Activated naive CD4-positive, alpha-beta T cell treated with anti-CD3 and anti-CD28 coated beads for 36 hours (primary cell): Measurements from ENCODE around the gene LARGE2. TPM values are rescaled to one million over a fixed set of nuclear protein-coding genes. Genes with fewer than 3 reads are reported as not detected.

Source experiments
- CTCF ChIA-PET: fragments of 350-600 bp; sonication (Branson Sonifier 250); formaldehyde crosslinking; loops from one replicate; lab custom pipeline; 2021; ENCODE audit warnings: antibody characterized with exemption; lab: Charles Lee
- DNase-seq: peaks from one replicate; pipeline ENCODE4 v3.0.0-alpha.2; 2020
- H3K27ac Mint-ChIP-seq: one replicate; pipeline ENCODE4 v1.8.0; 2021; ENCODE audit warnings: mild to moderate bottlenecking, mixed read lengths
- H3K27me3 Mint-ChIP-seq: one replicate; pipeline ENCODE4 v1.8.0; 2021; ENCODE audit warnings: low read depth, mixed read lengths
- H3K36me3 Mint-ChIP-seq: one replicate; pipeline ENCODE4 v1.8.0; 2021; ENCODE audit warnings: low read depth, mixed read lengths
- H3K4me1 Mint-ChIP-seq: one replicate; pipeline ENCODE4 v1.8.0; 2021; ENCODE audit warnings: low read depth, mixed read lengths
- H3K4me3 Mint-ChIP-seq: one replicate; pipeline ENCODE4 v1.8.0; 2021; ENCODE audit warnings: mild to moderate bottlenecking, moderate library complexity, mixed read lengths
- H3K9me3 Mint-ChIP-seq: one replicate; pipeline ENCODE4 v1.8.0; 2021; ENCODE audit warnings: mixed read lengths
- intact Hi-C: fragments of 100-400 bp; cut with micrococcal nuclease; formaldehyde crosslinking; loops from one replicate; pipeline ENCODE4 v1.15.1; 2023
- total RNA-seq, 2 experiments: library from RNA; stranded (reverse); gene quantifications; one replicate each; pipeline ENCODE4 v1.2.3, GENCODE V29; 2021

LARGE2 gene
- total RNA-seq, 2 experiments from 2014 or later: 0.48 to 0.52 TPM

DNA sequence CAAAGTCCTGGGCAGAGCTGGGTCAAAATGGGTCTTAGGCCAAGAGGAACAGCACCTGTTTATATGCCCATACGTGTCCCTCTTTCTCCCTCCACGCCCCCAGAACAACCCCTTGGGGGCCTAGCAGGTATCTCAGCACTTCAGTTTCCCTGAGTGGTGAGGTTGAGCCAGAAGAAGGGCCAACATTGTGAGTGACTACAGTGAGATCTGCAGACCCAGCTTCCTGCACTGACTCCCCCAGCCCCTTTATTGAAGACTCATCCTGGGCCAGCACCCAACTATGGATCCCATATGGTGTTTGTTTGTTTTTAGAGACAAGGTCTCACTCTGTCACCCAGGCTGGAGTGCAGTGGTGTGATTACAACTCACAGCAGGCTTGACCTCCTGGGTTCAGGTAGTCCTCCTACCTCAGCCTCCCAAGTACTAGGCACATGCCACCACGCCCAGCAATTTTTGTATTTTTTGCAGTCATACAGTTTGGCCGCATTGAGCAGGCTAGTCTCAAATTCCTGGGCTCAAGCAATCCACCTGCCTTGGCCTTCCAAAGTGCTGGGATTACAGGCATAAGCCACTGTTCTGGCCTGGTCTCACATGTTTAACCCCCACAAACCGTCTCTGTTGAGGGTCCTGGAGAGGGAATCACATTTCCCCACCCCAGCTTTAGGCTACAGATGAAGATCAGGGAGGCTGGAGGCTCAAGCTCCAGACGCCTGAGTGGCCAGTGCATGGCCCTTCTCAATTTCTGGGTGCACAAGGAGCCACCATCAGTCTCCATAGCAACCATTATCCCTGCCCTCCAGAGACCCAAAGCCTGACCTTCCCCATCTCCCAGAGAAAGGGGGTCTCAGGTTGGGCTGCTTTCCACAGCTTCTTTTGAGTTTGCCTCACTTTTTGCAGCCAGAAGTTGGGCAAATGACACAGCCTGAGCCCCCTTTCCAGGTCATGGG is 1.7 kb upstream of the LARGE2 start:
- Mint-ChIP-seq H3K27ac (no peak overlapping the region), H3K27me3 (peaks cover 13% of the 10 kb centered on the region), H3K4me3 (no peak overlapping the region), H3K36me3 (peaks cover 3% of the 10 kb centered on the region), H3K4me1 (peaks cover 30% of the 10 kb centered on the region), H3K9me3 (no peaks in the 10 kb centered on the region)
- intact Hi-C loops: no loop called here
- DNase-seq: no peak
- CTCF ChIA-PET: no interaction called here

DNA sequence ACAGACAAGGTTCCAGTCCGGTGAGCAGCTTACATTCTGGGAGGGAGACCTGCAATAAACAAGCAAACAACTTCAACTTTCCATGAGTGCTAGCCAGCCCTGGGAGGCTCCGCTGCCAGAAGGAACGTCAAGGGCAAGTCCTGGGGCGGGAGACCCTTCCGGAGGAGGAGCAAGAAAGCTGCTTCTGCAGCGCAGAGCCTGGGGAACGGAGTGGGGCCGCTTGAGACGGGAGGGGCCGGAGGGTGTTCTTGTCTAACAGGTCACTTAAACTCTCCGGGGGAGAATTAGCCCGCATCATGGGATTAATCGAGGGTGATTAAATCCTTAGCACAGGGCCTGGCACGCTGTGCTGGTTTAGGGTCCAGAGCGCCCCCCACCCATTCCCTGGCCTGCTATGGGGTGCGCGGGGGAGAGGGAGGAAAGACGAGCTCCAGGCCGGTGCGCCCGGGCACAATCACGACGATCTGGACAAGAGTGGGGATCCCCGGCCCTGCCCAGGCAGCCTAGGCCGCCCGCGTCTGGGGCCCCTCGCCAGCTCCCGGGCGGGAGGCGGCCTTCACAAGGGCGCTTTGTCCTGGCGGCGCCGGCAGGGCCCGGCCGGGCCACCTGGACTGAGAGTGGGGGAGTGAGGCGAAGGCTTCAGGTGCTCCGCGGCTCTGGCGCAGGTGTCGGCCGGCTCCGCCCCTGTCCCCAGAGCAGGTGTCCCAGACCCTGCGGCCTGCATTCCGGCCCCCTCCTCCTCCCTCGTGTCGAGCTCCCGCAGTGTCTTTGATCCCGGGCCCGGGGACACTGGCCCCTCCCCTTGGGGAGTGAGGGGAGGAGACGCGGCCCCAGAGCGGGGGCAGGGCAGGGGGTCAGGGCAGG is 663 bp upstream of the LARGE2 start:
- H3K9me3 Mint-ChIP-seq: no peaks in the 10 kb centered on the region
- peaks cover 3% of the 10 kb centered on the region for H3K36me3 Mint-ChIP-seq
- peaks cover 13% of the 10 kb centered on the region for H3K27me3 Mint-ChIP-seq
- H3K4me1 Mint-ChIP-seq: peaks cover 21% of the 10 kb centered on the region
- no peak for DNase-seq
- intact Hi-C loops: no loop called here
- peak overlapping the region; percentile 41 for H3K4me3 Mint-ChIP-seq
- H3K27ac Mint-ChIP-seq: no peak overlapping the region
- CTCF ChIA-PET: no interaction called here

DNA sequence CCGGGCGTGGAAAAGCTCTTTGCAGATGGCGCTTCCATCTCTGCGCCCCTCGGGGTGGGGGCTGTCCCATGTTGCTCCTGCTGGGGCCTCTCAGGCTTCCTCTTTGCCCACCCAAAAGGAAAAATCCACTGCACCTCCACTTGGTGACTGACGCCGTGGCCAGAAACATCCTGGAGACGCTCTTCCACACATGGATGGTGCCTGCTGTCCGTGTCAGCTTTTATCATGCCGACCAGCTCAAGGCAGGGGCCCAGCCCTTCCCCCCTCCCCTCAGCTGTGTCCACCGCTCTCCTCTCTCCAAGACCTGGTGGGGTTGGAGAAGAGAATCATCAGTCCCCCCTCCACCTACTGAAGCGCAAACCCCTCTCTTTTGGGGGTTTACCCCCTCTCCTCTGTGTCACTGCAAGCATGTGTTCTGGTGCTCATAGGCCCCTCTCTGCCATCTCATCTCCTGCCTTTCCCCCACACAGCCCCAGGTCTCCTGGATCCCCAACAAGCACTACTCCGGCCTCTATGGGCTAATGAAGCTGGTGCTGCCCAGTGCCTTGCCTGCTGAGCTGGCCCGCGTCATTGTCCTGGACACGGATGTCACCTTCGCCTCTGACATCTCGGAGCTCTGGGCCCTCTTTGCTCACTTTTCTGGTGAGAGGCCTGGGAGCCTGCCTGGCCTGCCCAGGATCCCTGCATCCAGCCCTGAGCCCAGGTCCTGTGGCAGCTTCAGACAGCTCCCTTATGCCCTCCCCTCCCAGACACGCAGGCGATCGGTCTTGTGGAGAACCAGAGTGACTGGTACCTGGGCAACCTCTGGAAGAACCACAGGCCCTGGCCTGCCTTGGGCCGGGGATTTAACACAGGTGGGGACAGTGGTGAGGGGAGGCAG is 1.8 kb downstream of the LARGE2 start:
- H3K9me3 Mint-ChIP-seq: no peaks in the 10 kb centered on the region
- peaks cover 14% of the 10 kb centered on the region for H3K4me1 Mint-ChIP-seq
- H3K27ac Mint-ChIP-seq: no peak overlapping the region
- no peak for DNase-seq
- peaks cover 13% of the 10 kb centered on the region for H3K27me3 Mint-ChIP-seq
- CTCF ChIA-PET: no interaction called here
- peaks cover 3% of the 10 kb centered on the region for H3K36me3 Mint-ChIP-seq
- H3K4me3 Mint-ChIP-seq: peak overlapping the region; percentile 31
- intact Hi-C loops: no loop called here

- H3K27ac Mint-ChIP-seq: no peak overlapping the region
- peaks cover 3% of the 10 kb centered on the region for H3K36me3 Mint-ChIP-seq
- no peak for DNase-seq
- H3K4me3 Mint-ChIP-seq: no peak overlapping the region
- CTCF ChIA-PET: no interaction called here
- no peaks in the 10 kb centered on the region for H3K9me3 Mint-ChIP-seq
- intact Hi-C loops: no loop called here
- H3K4me1 Mint-ChIP-seq: peaks cover 18% of the 10 kb centered on the region
- H3K27me3 Mint-ChIP-seq: peaks cover 13% of the 10 kb centered on the region
Observed at GRCh38 chr11:45924927-45925326, 2.5 kb downstream of the LARGE2 start.

DNA sequence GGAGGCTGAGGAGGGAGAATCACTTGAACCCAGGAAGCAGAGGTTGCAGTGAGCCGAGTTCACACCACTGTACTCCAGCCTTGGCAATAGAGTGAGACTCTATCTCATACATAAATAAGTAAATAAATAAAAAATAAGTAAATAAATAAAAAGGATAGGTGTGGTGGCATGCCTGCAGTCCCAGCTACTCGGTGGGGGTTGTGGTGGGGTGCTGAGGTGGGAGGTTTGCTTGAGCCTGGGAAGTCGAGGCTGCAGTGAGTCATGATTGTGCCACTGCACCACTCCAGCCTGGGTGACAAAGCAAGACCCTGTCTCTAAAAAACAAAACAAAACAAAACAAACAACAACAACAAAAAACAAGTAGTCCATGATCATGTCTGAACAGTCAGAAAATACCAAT is 3.1 kb downstream of the LARGE2 start:
- H3K27ac Mint-ChIP-seq: no peak overlapping the region
- H3K4me1 Mint-ChIP-seq: peaks cover 23% of the 10 kb centered on the region
- peaks cover 13% of the 10 kb centered on the region for H3K27me3 Mint-ChIP-seq
- H3K9me3 Mint-ChIP-seq: no peaks in the 10 kb centered on the region
- intact Hi-C loops: no loop called here
- no peak overlapping the region for H3K4me3 Mint-ChIP-seq
- no peak for DNase-seq
- CTCF ChIA-PET: no interaction called here
- peaks cover 3% of the 10 kb centered on the region for H3K36me3 Mint-ChIP-seq

- Mint-ChIP-seq H3K4me1 (peaks cover 26% of the 10 kb centered on the region), H3K36me3 (peaks cover 3% of the 10 kb centered on the region), H3K27me3 (peaks cover 13% of the 10 kb centered on the region), H3K9me3 (no peaks in the 10 kb centered on the region), H3K4me3 (no peak overlapping the region), H3K27ac (no peak overlapping the region)
- DNase-seq: no peak
- intact Hi-C loops: no loop called here
- CTCF ChIA-PET: no interaction called here
Observed at GRCh38 chr11:45926001-45926401, 3.5 kb downstream of the LARGE2 start.

DNA sequence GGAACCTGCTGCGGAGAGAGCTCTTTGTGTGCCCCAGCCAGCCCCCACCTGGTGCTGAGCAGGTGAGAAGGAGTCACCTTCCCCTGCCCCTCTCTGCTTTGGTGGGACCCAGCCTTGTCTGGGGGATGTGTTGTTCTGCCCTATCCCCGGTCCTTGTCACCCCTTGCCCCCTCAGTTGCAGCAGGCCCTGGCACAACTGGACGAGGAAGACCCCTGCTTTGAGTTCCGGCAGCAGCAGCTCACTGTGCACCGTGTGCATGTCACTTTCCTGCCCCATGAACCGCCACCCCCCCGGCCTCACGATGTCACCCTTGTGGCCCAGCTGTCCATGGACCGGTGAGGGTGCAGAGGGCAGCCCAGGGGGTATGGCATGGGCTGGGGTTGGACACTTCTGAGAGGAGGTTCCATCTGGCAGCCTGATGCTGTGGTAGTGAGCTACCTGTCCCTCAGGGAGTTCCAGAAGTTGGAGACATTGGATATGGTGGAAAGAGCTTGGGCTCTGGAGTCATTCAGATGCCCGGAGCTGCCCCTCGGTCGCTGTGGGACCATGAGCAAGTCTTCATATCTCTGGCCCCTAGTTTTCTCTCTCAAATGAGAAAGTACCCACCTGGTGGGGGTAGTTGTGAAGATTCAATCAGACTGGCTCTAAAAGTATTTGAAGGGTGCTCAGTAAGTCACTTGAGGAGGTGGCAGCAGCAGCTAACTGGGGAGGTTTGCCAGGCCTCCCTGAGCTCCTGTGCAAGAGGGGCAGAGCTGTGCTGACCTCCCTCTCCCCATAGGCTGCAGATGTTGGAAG is 4.3 kb downstream of the LARGE2 start:
- intact Hi-C loops: no loop called here
- no peak overlapping the region for H3K27ac Mint-ChIP-seq
- H3K4me1 Mint-ChIP-seq: peaks cover 27% of the 10 kb centered on the region
- H3K4me3 Mint-ChIP-seq: no peak overlapping the region
- CTCF ChIA-PET: no interaction called here
- H3K27me3 Mint-ChIP-seq: peaks cover 9% of the 10 kb centered on the region
- H3K36me3 Mint-ChIP-seq: peaks cover 3% of the 10 kb centered on the region
- no peaks in the 10 kb centered on the region for H3K9me3 Mint-ChIP-seq
- DNase-seq: no peak

- peaks cover 3% of the 10 kb centered on the region for H3K36me3 Mint-ChIP-seq
- no peak for DNase-seq
- peaks cover 9% of the 10 kb centered on the region for H3K27me3 Mint-ChIP-seq
- H3K4me3 Mint-ChIP-seq: no peak overlapping the region
- no peaks in the 10 kb centered on the region for H3K9me3 Mint-ChIP-seq
- intact Hi-C loops: no loop called here
- no peak overlapping the region for H3K27ac Mint-ChIP-seq
- H3K4me1 Mint-ChIP-seq: peaks cover 28% of the 10 kb centered on the region
- CTCF ChIA-PET: no interaction called here
Observed at GRCh38 chr11:45927332-45927683, 4.9 kb downstream of the LARGE2 start.

DNA sequence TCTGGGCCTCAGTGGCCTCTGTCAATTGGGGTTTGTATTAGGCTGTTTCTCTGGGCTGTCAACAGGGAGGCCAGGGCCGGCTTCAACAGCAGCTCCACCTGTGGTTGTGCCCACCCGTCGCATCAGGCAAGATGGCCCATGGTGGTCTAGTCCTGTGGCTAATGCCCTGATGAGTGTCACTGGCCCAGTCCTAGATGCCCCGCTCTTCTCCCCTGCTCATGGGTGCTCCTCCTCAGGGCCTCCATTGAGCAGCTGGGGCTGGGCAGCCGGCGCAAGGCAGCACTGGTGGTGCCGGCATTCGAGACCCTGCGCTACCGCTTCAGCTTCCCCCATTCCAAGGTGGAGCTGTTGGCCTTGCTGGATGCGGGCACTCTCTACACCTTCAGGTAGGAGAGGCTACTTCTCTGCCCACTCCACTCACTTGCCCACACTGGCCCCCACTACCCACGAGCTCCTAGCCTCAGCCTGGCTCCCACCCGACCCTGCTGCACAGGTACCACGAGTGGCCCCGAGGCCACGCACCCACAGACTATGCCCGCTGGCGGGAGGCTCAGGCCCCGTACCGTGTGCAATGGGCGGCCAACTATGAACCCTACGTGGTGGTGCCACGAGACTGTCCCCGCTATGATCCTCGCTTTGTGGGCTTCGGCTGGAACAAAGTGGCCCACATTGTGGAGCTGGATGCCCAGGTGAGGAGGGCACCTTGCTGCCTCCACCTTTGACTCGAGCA is 5.4 kb downstream of the LARGE2 start:
- peaks cover 28% of the 10 kb centered on the region for H3K4me1 Mint-ChIP-seq
- peaks cover 3% of the 10 kb centered on the region for H3K36me3 Mint-ChIP-seq
- H3K4me3 Mint-ChIP-seq: no peak overlapping the region
- DNase-seq: no peak
- H3K27ac Mint-ChIP-seq: no peak overlapping the region
- H3K27me3 Mint-ChIP-seq: peaks cover 9% of the 10 kb centered on the region
- CTCF ChIA-PET: no interaction called here
- H3K9me3 Mint-ChIP-seq: no peaks in the 10 kb centered on the region
- intact Hi-C loops: no loop called here

DNA sequence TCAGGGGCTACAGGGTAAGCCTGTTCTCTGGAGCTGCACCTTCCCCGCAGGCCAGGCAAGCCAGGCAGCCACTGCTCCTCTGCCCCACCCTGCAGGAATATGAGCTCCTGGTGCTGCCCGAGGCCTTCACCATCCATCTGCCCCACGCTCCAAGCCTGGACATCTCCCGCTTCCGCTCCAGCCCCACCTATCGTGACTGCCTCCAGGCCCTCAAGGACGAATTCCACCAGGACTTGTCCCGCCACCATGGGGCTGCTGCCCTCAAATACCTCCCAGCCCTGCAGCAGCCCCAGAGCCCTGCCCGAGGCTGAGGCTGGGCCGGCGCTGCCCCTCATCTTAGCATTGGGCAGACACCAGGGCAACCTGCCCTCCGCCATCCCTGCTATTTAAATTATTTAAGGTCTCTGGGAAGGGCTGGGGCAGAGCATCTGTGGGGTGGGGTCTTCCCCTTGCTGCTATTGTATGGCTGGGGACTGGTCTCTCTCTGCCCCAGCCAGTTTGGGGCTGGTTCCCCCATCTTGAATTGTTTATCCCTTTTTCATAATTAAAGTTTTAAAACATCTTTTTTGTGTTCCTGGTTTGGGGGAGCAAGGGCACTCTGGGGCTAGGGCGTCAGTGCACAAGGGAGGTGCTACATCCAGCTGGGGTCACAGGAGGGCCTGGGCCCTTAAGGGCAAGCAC is 6.2 kb downstream of the LARGE2 start:
- Mint-ChIP-seq H3K4me1 (peaks cover 24% of the 10 kb centered on the region), H3K27ac (no peak overlapping the region), H3K4me3 (no peak overlapping the region), H3K36me3 (peaks cover 3% of the 10 kb centered on the region), H3K9me3 (no peaks in the 10 kb centered on the region), H3K27me3 (peaks cover 6% of the 10 kb centered on the region)
- DNase-seq: no peak
- CTCF ChIA-PET: no interaction called here
- intact Hi-C loops: no loop called here
